ENCODE data around the gene LCNL1. TPM values are rescaled to one million over a fixed set of nuclear protein-coding genes. Genes with fewer than 3 reads are reported as not detected.

The LCNL1 gene
- polyA plus RNA-seq, 1 donor (not counting 4 experiments of a cell fraction or from before 2014, with no cell fraction given) = not detected

- peaks cover 8% of the 10 kb centered on the region for H3K4me1 ChIP-seq (ENCODE audit: control insufficient read depth, extremely low read depth, insufficient read depth, low read length)
- no peaks in the 10 kb centered on the region for H3K9me1 ChIP-seq (ENCODE audit: control insufficient read depth, extremely low read depth, insufficient read depth, low read length)
- dilution Hi-C loops (cut with MboI; ENCODE audit: extremely low pct_ligation_motif_present, low sequenced_read_pairs) = no loop called here
- FAIRE-seq (no peak), DNase-seq (ENCODE audit: low read depth, low spot score) (no peak)
- H3K36me3 ChIP-seq (ENCODE audit: control insufficient read depth in 2 of 2, extremely low read depth in 1 of 2, insufficient read depth in 2 of 2, low read length in 2 of 2) = no peaks in the 10 kb centered on the region
- H3K4me3 ChIP-seq (ENCODE audit: control insufficient read depth in 2 of 3, extremely low read depth in 1 of 3, insufficient read depth in 2 of 3, low read depth in 1 of 3, low read length in 3 of 3) = no peak overlapping the region
- H3K27me3 ChIP-seq (ENCODE audit: control insufficient read depth, extremely low read depth, insufficient read depth, low read length) = no peaks in the 10 kb centered on the region
- no peak overlapping the region for H3K27ac ChIP-seq (ENCODE audit: control insufficient read depth, insufficient read depth, low read length)
- no peaks in the 10 kb centered on the region for H3K79me2 ChIP-seq (ENCODE audit: control insufficient read depth, insufficient read depth, low read length)
- H4K20me1 ChIP-seq (ENCODE audit: control insufficient read depth, extremely low read depth, insufficient read depth, low read length) = no peaks in the 10 kb centered on the region
- no peaks in the 10 kb centered on the region for H3K9me3 ChIP-seq (ENCODE audit: control insufficient read depth, low read depth, low read length)
- no peak overlapping the region for H3K4me2 ChIP-seq (ENCODE audit: control insufficient read depth, extremely low read depth, insufficient read depth, low read depth, low read length)
- H2AFZ ChIP-seq (ENCODE audit: control insufficient read depth, low read length) = no peak overlapping the region
- no peak overlapping the region for H3K9ac ChIP-seq (ENCODE audit: control insufficient read depth, extremely low read depth, insufficient read depth, low read length)
- TF ChIP-seq CTCF (optimal IDR thresholded peaks at IDR 0.05 in 1 of 3, IDR thresholded peaks at IDR 0.05 in 1 of 3, conservative IDR thresholded peaks at IDR 0.05 in 1 of 3; ENCODE audit: extremely low read depth in 1 of 3, insufficient read depth in 2 of 3, low read length in 3 of 3) = no peak
These were observed 10.5 kb upstream of the LCNL1 start for GRCh38 chr9:136972335-136972734.

GRCh38 chr9:136972743-136973142 lies 10.1 kb upstream of the LCNL1 start:
- dilution Hi-C loops (cut with MboI; ENCODE audit: extremely low pct_ligation_motif_present, low sequenced_read_pairs) = no loop called here

More at GRCh38 chr9:136972743-136973142, 10.1 kb upstream of the LCNL1 start:
- no peaks in the 10 kb centered on the region for H3K9me3 ChIP-seq (ENCODE audit: control insufficient read depth, low read depth, low read length)
- H2AFZ ChIP-seq (ENCODE audit: control insufficient read depth, low read length) = no peak overlapping the region
- TF ChIP-seq CTCF (optimal IDR thresholded peaks at IDR 0.05 in 1 of 3, IDR thresholded peaks at IDR 0.05 in 1 of 3, conservative IDR thresholded peaks at IDR 0.05 in 1 of 3; ENCODE audit: extremely low read depth in 1 of 3, insufficient read depth in 2 of 3, low read length in 3 of 3) = no peak
- no peak for TF ChIP-seq EZH2 (IDR thresholded peaks at IDR 0.05; ENCODE audit: low read length)
- H4K20me1 ChIP-seq (ENCODE audit: control insufficient read depth, extremely low read depth, insufficient read depth, low read length) = no peaks in the 10 kb centered on the region
- no peak for DNase-seq (ENCODE audit: low read depth, low spot score)
- no peaks in the 10 kb centered on the region for H3K36me3 ChIP-seq (ENCODE audit: control insufficient read depth in 2 of 2, extremely low read depth in 1 of 2, insufficient read depth in 2 of 2, low read length in 2 of 2)
- no peaks in the 10 kb centered on the region for H3K27me3 ChIP-seq (ENCODE audit: control insufficient read depth, extremely low read depth, insufficient read depth, low read length)
- H3K4me1 ChIP-seq (ENCODE audit: control insufficient read depth, extremely low read depth, insufficient read depth, low read length) = peaks cover 8% of the 10 kb centered on the region
- H3K79me2 ChIP-seq (ENCODE audit: control insufficient read depth, insufficient read depth, low read length) = no peaks in the 10 kb centered on the region
- H3K4me2 ChIP-seq (ENCODE audit: control insufficient read depth, extremely low read depth, insufficient read depth, low read depth, low read length) = no peak overlapping the region
- no peak overlapping the region for H3K4me3 ChIP-seq (ENCODE audit: control insufficient read depth in 2 of 3, extremely low read depth in 1 of 3, insufficient read depth in 2 of 3, low read depth in 1 of 3, low read length in 3 of 3)
- no peak for FAIRE-seq
- no peak overlapping the region for H3K27ac ChIP-seq (ENCODE audit: control insufficient read depth, insufficient read depth, low read length)
- H3K9me1 ChIP-seq (ENCODE audit: control insufficient read depth, extremely low read depth, insufficient read depth, low read length) = no peaks in the 10 kb centered on the region
- H3K9ac ChIP-seq (ENCODE audit: control insufficient read depth, extremely low read depth, insufficient read depth, low read length) = no peak overlapping the region
